GM12892 (cell line): Measurements from ENCODE around the gene LZTR1.
"Not testable (repeated sequence)": the region's sequence is repeated elsewhere in the genome, so short reads cannot be mapped to it uniquely, and the experiment has no call there.

Experiments used
- POLR2A ChIP-seq: IDR thresholded peaks from 2 replicates; pipeline ENCODE4 v1.6.1; 2011; ENCODE audit warnings: low read depth, low read length, control low read depth
- POLR2AphosphoS5 ChIP-seq: IDR thresholded peaks from 2 replicates; pipeline ENCODE4 v1.6.1; 2011; ENCODE audit warnings: low read depth, low read length, control low read depth
- TAF1 ChIP-seq: IDR thresholded peaks from 2 replicates; pipeline ENCODE4 v1.6.1; 2011; ENCODE audit warnings: low read depth, mild to moderate bottlenecking, control low read depth, low read length, borderline replicate concordance

- TF ChIP-seq POLR2A, TAF1, POLR2AphosphoS5: not testable (repeated sequence)
These were observed 46.1 kb upstream of the LZTR1 start for GRCh38 chr22:20935780-20936539.
